Measurements from ENCODE around the gene MOCS1.

DNA sequence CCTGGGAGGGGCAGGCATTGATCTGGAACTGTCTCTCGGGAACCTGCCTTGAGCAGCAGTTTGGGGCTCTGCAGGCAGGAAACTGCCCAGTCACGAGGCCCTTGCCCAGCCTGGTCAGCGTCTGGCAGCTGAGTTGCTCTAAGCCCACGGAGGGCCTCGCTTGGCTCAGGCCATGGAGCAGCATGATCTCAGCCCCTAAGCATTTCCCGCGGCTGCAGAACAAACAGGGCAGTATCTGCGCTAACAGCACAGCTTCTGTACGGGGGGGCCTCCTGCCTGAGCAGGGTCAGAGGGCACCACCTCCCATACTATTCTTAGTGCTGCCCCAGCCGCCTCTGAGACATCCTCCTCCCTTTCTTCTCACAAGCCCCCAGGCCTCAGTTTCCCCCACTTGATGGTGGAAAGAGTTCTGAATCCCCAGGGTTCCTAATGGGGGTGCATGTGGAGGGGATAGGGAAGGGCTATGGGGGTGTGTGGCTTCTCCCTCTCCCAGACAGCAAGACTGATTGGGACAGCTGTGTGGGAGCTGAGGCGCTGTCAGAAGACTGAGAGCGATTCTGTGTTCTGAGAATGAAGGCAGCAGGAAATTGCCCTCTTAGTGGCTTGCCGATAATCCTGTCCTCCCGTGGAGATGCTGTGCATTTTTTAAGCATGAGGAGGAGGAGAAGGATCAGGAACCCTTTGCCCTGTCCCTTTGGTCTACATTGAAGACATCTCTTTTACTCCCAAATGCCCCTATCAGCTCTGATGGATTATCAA lies 46.4 kb downstream of the MOCS1 start:
- TF ChIP-seq, protein P1, sequence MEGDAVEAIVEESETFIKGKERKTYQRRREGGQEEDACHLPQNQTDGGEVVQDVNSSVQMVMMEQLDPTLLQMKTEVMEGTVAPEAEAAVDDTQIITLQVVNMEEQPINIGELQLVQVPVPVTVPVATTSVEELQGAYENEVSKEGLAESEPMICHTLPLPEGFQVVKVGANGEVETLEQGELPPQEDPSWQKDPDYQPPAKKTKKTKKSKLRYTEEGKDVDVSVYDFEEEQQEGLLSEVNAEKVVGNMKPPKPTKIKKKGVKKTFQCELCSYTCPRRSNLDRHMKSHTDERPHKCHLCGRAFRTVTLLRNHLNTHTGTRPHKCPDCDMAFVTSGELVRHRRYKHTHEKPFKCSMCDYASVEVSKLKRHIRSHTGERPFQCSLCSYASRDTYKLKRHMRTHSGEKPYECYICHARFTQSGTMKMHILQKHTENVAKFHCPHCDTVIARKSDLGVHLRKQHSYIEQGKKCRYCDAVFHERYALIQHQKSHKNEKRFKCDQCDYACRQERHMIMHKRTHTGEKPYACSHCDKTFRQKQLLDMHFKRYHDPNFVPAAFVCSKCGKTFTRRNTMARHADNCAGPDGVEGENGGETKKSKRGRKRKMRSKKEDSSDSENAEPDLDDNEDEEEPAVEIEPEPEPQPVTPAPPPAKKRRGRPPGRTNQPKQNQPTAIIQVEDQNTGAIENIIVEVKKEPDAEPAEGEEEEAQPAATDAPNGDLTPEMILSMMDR (IDR thresholded peaks at IDR 0.05; ENCODE audit: low read depth, low read length, poor library complexity, severe bottlenecking): no peak
- no peak for TF ChIP-seq EZH2phosphoT487 (IDR thresholded peaks at IDR 0.05; ENCODE audit: borderline replicate concordance, low read length)
